Activated CD4-positive, alpha-beta T cell treated with anti-CD3 and anti-CD28 coated beads for 48 hours (primary cell): ENCODE measurements around the gene MLC1.

Experiments
- DNase-seq: peaks from one replicate; pipeline ENCODE4 v3.0.0-alpha.2; 2020

MLC1 gene

GRCh38 chr22:50034126-50035081 lies 50.8 kb downstream of the MLC1 start:
- no peak for DNase-seq

- DNase-seq: no peak
Observed at GRCh38 chr22:50032941-50033601, 52.2 kb downstream of the MLC1 start.

GRCh38 chr22:50032109-50032871 lies 52.9 kb downstream of the MLC1 start:
- DNase-seq: no peak

GRCh38 chr22:50031189-50032091 lies 53.8 kb downstream of the MLC1 start:
- DNase-seq: no peak

GRCh38 chr22:50030297-50031188 lies 54.7 kb downstream of the MLC1 start:
- DNase-seq: peak; percentile 93

GRCh38 chr22:50027639-50028537 lies 57.3 kb downstream of the MLC1 start:
- DNase-seq: peak; percentile 71

DNA sequence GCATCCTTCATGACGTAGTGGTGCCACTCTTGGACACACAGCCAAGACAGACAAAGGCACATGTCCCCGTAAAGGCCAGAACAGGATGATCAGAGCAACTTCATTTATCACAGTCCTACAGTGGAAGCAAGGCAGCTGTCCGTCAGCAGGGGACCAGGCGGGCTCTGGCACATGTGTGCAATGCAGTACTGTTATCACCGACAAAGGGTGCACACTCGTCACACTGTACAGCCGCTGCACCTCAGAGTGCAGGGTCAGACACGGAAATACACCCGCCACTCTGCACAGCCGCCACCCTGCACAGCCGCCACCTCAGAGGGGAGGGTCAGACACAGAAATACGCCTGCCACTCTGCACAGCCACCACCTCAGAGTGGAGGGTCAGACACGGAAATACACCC lies 59.2 kb downstream of the MLC1 start:
- DNase-seq: no peak

DNA sequence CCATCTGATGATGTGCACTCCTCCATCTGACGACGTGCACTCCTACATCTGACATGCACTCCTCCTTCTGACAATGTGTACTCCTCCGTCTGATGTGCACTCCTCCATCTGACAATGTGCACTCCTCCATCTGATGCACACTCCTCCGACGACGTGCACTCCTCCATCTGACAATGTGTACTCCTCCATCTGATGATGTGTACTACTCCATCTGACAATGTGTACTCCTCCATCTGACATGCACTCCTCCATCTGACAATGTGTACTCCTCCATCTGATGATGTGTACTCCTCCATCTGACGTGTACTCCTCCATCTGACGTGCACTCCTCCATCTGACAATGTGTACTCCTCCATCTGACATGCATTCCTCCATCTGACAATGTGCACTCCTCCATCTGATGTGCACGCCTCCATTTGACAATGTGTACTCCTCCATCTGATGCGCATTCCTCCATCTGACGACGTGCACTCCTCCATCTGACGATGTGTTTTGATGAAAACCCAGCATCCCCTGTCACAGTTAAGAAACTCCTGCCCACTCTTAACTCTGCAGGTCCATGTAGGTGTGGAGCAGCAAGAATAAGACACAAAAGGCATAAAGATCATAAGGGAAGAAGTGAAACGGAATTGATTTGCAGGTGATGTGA lies 62.9 kb downstream of the MLC1 start:
- no peak for DNase-seq

DNA sequence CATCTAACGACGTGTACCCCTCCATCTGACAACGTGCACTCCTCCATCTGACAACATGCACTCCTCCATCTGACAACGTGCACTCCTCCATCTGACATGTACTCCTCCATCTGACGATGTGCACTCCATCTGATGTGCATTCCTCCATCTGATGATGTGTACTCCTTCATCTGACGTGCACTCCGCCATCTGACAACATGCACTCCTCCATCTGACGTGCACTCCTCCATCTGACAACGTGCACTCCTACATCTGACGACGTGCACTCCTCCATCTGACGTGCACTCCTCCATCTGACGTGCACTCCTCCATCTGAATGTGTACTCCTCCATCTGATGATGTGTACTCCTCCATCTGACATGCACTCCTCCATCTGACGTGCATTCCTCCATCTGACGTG lies 64.6 kb downstream of the MLC1 start:
- no peak for DNase-seq

- no peak for DNase-seq
Observed at GRCh38 chr22:50019316-50019715, 65.9 kb downstream of the MLC1 start.

- DNase-seq: peak; percentile 55
Observed at GRCh38 chr22:50018608-50019285, 66.5 kb downstream of the MLC1 start.

- no peak for DNase-seq
Observed at GRCh38 chr22:50017701-50018224, 67.5 kb downstream of the MLC1 start.

DNA sequence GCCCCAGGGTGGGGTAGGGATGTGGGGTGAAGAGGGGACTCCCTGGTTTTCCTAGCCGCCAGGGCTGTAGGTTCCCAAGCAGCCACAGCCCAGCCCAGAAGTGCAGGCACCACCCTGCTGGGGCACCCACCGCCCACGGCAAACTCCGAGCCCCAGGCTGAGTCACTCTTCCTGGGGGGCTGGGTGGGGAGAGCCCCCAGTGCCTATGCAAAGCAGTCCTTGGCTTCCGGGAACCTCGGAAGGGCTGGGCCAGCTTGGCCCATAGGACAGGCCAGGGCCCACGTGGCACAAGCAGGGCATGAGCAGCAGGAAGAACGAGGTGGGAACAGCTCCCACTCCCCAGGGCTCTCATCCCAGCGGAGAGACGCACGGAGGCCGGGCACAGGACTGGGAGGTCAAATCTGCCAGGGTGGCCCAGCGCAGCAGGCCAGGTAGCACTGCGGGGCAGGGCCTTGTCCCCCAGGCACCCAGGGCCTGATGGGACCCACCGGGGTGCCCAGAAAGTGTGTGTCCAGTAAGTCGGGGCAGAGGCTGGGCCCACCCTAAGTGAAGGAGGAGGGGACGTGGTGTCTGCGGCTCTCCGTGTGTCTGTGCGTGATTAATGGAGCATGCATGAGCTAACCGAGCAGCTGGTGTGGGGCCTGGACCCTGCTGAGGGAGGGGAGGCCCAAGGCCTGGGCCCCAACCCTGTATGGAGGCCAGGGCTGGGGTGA lies 68.1 kb downstream of the MLC1 start:
- peak; percentile 85 for DNase-seq

- no peak for DNase-seq
Observed at GRCh38 chr22:50016308-50016987, 68.8 kb downstream of the MLC1 start.

- DNase-seq: no peak
Observed at GRCh38 chr22:50015451-50016307, 69.5 kb downstream of the MLC1 start.

DNA sequence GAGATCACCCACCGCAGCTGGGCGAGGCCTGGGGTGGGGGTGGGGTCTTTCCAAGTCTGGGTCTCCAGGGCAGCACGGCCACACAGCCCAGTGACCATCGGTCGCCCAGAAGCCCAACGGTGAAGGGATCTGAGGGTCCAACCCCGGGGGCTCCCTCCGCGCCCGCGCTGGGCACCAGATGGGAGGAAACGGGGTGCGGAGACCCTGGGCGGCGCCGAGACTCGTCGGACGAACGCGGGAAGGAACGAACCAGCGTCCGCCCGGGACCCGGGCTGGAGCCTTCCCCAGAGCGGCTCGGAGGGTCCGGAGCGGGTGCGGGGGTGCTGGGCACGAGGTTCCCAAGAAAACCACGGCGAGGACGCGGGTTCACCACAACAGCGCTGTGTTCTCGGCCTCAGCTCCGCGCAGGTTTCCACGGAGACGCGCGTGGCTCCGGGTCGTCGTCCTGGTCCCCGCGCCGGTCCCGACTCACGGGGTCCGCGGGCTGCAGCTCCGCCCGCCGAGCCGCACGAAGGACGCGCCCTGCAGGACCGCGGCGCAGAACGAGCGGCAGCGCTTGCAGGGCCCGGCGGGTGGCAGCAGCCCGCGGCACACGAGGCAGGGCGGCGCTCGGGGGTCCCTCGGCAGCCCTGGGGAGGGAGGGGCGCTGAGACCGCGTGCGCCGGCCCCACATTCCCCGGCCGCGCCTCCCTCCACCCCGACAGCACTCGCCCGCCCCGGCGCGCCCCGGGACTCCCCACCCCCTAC lies 70.4 kb downstream of the MLC1 start:
- DNase-seq: no peak
